CD1c-positive myeloid dendritic cell (primary cell): ENCODE measurements around the gene KCNQ5.
"Not testable (repeated sequence)": the region's sequence is repeated elsewhere in the genome, so short reads cannot be mapped to it uniquely, and the experiment has no call there.

ENCODE experiments used
- DNase-seq: peaks from one replicate; pipeline ENCODE4 v3.0.0-alpha.2; 2016; ENCODE audit errors: extremely low spot score

Gene KCNQ5

GRCh38 chr6:72950114-72950860 is 328.4 kb downstream of the KCNQ5 start:
- DNase-seq, result no peak

GRCh38 chr6:72952808-72953630 is 331.2 kb downstream of the KCNQ5 start:
- DNase-seq, result no peak

- no peak for DNase-seq
Observed at GRCh38 chr6:72953971-72954381, 332.1 kb downstream of the KCNQ5 start.

GRCh38 chr6:72954716-72955115 is 332.9 kb downstream of the KCNQ5 start:
- no peak for DNase-seq

GRCh38 chr6:72955666-72956065 is 333.8 kb downstream of the KCNQ5 start:
- DNase-seq, result peak; percentile 39

- DNase-seq, result no peak
Observed at GRCh38 chr6:72956272-72956671, 334.4 kb downstream of the KCNQ5 start.

- no peak for DNase-seq
Observed at GRCh38 chr6:72959821-72960220, 338.0 kb downstream of the KCNQ5 start.

- no peak for DNase-seq
Observed at GRCh38 chr6:72963946-72964345, 342.1 kb downstream of the KCNQ5 start.

- DNase-seq, result peak; percentile 28
Observed at GRCh38 chr6:72966628-72967280, 344.9 kb downstream of the KCNQ5 start.

GRCh38 chr6:72967329-72967728 is 345.5 kb downstream of the KCNQ5 start:
- DNase-seq, result no peak

- DNase-seq, result no peak
Observed at GRCh38 chr6:72968704-72969103, 346.8 kb downstream of the KCNQ5 start.

- DNase-seq, result no peak
Observed at GRCh38 chr6:72969666-72970065, 347.8 kb downstream of the KCNQ5 start.

- no peak for DNase-seq
Observed at GRCh38 chr6:72972579-72972978, 350.7 kb downstream of the KCNQ5 start.

- DNase-seq, result no peak
Observed at GRCh38 chr6:72974276-72974675, 352.4 kb downstream of the KCNQ5 start.

- DNase-seq, result no peak
Observed at GRCh38 chr6:72975352-72975752, 353.5 kb downstream of the KCNQ5 start.

- no peak for DNase-seq
Observed at GRCh38 chr6:72976484-72976883, 354.6 kb downstream of the KCNQ5 start.

GRCh38 chr6:72977114-72977513 is 355.2 kb downstream of the KCNQ5 start:
- peak; percentile 43 for DNase-seq

- DNase-seq, result not testable (repeated sequence)
Observed at GRCh38 chr6:72978808-72979207, 356.9 kb downstream of the KCNQ5 start.

- not testable (repeated sequence) for DNase-seq
Observed at GRCh38 chr6:72984189-72984831, 362.4 kb downstream of the KCNQ5 start.

- peak; percentile 77 for DNase-seq
Observed at GRCh38 chr6:72984981-72985665, 363.3 kb downstream of the KCNQ5 start.

- DNase-seq, result peak; percentile 77
Observed at GRCh38 chr6:72987301-72987700, 365.4 kb downstream of the KCNQ5 start.
